ENCODE data around the gene LZTS2. TPM values are rescaled to one million over a fixed set of nuclear protein-coding genes. Genes with fewer than 3 reads are reported as not detected.

The LZTS2 gene
- total and polyA plus RNA-seq, 10 of the 15 experiments (the other 5 are each of a cell fraction or from before 2014, with no cell fraction given): 0.08 to 13.4 (median 7.2) TPM

- Histone ChIP-seq H3K9ac (ENCODE audit: control insufficient read depth, insufficient read depth, low read length) (no peak overlapping the region), H2AFZ (ENCODE audit: control insufficient read depth, low read depth, low read length) (no peak overlapping the region), H3K79me2 (ENCODE audit: control insufficient read depth, insufficient read depth, low read length) (no peaks in the 10 kb centered on the region), H3K4me1 (ENCODE audit: control insufficient read depth, insufficient read depth, low read length) (peaks cover 4% of the 10 kb centered on the region; the same call in 1 of the 2 replicates), H3K36me3 (ENCODE audit: control insufficient read depth in 2 of 2, insufficient read depth in 2 of 2, low read length in 1 of 2) (peaks cover 0 to 2% of the 10 kb centered on the region in 2 experiments; a peak in 2 of 4 replicates), H3K27me3 (replicated peaks in 1 of 2; ENCODE audit: control insufficient read depth in 2 of 2, insufficient read depth in 2 of 2, low read length in 1 of 2) (no peaks in the 10 kb centered on the region), H3K4me3 (no peak overlapping the region), H4K20me1 (ENCODE audit: control insufficient read depth, insufficient read depth) (no peaks in the 10 kb centered on the region), H3K4me2 (ENCODE audit: control insufficient read depth, insufficient read depth) (no peak overlapping the region), H3K27ac (ENCODE audit: control insufficient read depth, insufficient read depth) (no peak overlapping the region), H3K9me3 (replicated peaks; ENCODE audit: control insufficient read depth, insufficient read depth, low read length) (no peaks in the 10 kb centered on the region)
- ChIA-PET POLR2A (no interaction called here), RAD21 (ENCODE audit: unreplicated experiment) (no interaction called here), CTCF (interaction anchor here (0.6 to 3.0 kb wide), 4 partner anchors 8 to 943 kb away, joined by 4 to 13 read pairs (median 8); no protein-coding TSS in a partner anchor), SMC1A (ENCODE audit: uncharacterized antibody, unreplicated experiment) (no interaction called here)
- in situ Hi-C loops (cut with MboI): no loop called here
- DNase-seq (ENCODE audit: low read depth, low spot score): no peak
- intact Hi-C loops (cut with micrococcal nuclease; ENCODE audit: unreplicated experiment): no loop called here
- FAIRE-seq: no peak
- 62% methylated on average over 4 of the region's 4 CpGs for WGBS (ENCODE audit: insufficient coverage, insufficient replicate concordance, low lambda C conversion rate, missing lambda C conversion rate)
- BruUV-seq (replicated peaks): no TSS peak
- TF ChIP-seq IRF5 (IDR thresholded peaks at IDR 0.05; ENCODE audit: borderline replicate concordance) (no peak), ZNF207 (IDR thresholded peaks at IDR 0.05; ENCODE audit: borderline replicate concordance) (no peak), SUZ12 (IDR thresholded peaks at IDR 0.05; ENCODE audit: unreplicated experiment) (no peak), PAX5 (IDR thresholded peaks at IDR 0.05; ENCODE audit: borderline replicate concordance, low read depth, low read length) (no peak), GATAD2B (conservative IDR thresholded peaks at IDR 0.05; ENCODE audit: low read depth) (no peak), HCFC1 (IDR thresholded peaks at IDR 0.05; ENCODE audit: low read length) (no peak), ZNF24 (IDR thresholded peaks at IDR 0.05) (no peak), SMAD5 (IDR thresholded peaks at IDR 0.05; ENCODE audit: low read depth) (no peak), MAX (IDR thresholded peaks at IDR 0.05; ENCODE audit: low read depth, low read length) (no peak), NR2C1 (IDR thresholded peaks at IDR 0.05) (no peak), CHD1 (IDR thresholded peaks at IDR 0.05; ENCODE audit: low read depth, low read length) (no peak), NFYA (IDR thresholded peaks at IDR 0.05; ENCODE audit: borderline replicate concordance, low read depth, low read length) (no peak), SMAD1 (IDR thresholded peaks at IDR 0.05; ENCODE audit: low read depth, partially characterized antibody) (no peak)
- ATAC-seq: no peak
Measured at GRCh38 chr10:101005869-101006567, 6.4 kb downstream of the LZTS2 start.
